HG03135 (cell line): Measurements from ENCODE around the gene SCAI.

ENCODE experiments used
- ATAC-seq: cut with Tn5 transposase; IDR thresholded peaks from one replicate; pipeline ENCODE4 v1.9.1; 2021; ENCODE audit warnings: mild to moderate bottlenecking, moderate library complexity; ENCODE audit not compliant: unreplicated experiment

Gene SCAI

DNA sequence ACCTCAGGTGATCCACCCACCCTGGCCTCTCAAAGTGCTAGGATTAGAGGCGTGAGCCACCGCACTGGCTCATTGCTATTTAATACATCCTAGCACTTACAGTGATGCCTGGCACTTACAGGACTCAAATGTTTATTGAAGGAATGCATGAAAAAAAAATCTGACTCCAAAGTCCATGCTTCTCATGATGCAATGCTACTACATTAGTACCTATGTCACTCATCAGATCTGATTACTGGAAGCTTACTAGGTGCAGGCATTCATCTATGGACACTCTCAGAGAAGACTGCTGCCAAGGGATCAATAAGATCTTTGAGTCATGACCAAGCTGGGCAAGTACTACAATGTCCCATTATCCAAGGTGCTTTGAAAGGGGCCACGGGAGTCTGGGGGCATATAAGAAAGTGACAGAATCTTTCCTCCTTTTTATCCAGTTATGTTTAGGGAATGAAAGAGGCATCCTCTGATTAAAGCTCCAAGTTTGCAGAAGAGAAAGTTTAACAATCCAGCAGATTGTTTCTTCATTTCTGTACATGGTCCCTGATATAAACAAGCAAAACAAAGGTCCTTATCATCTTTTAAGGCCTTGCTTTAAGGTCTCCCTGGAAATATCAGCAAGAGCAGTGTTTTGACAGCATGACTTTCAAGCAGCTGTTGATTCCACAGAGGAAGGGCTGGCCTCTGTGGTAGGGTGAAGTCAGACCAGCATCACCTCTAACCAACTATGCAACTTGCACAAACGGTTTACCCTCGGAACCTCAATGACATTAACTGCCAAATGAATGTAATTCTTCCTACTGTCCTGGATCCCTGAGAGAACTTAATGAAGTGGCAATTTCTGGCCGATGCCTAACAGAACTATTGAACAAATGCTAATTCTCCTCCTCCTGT lies 245.5 kb downstream of the SCAI start:
- no peak for ATAC-seq

GRCh38 chr9:124894741-124895170 lies 248.6 kb downstream of the SCAI start:
- no peak for ATAC-seq

- no peak for ATAC-seq
These were observed 249.1 kb downstream of the SCAI start for GRCh38 chr9:124894035-124894740.
